GM18511 (cell line): Measurements from ENCODE around the gene DOCK7.
"Not testable (repeated sequence)": the region's sequence is repeated elsewhere in the genome, so short reads cannot be mapped to it uniquely, and the experiment has no call there.

Experiments used
- ATAC-seq: cut with Tn5 transposase; IDR thresholded peaks from one replicate; pipeline ENCODE4 v1.9.1; 2021; ENCODE audit warnings: mild to moderate bottlenecking, moderate library complexity; ENCODE audit not compliant: unreplicated experiment

The DOCK7 gene

GRCh38 chr1:62687903-62688686, at the start of gene DOCK7:
Gene DOCK7, minus strand, starts transcription at chr1:62688386. Its CDS starts 122 bp downstream, at chr1:62688264.
- ATAC-seq: peak; percentile 77

- no peak for ATAC-seq
Measured at GRCh38 chr1:62735491-62736171, 47.4 kb upstream of the DOCK7 start.

- ATAC-seq: no peak
Measured at GRCh38 chr1:62732331-62732730, 44.1 kb upstream of the DOCK7 start.

GRCh38 chr1:62728963-62729362, 40.8 kb upstream of the DOCK7 start:
- ATAC-seq: no peak

GRCh38 chr1:62727656-62728407, 39.6 kb upstream of the DOCK7 start:
- no peak for ATAC-seq

GRCh38 chr1:62726011-62726442, 37.8 kb upstream of the DOCK7 start:
- no peak for ATAC-seq

GRCh38 chr1:62725255-62725654, 37.1 kb upstream of the DOCK7 start:
- ATAC-seq: no peak

GRCh38 chr1:62724430-62724829, 36.2 kb upstream of the DOCK7 start:
- ATAC-seq: no peak

GRCh38 chr1:62723883-62724282, 35.7 kb upstream of the DOCK7 start:
- no peak for ATAC-seq

- peak; percentile 90 for ATAC-seq
Measured at GRCh38 chr1:62722796-62723195, 34.6 kb upstream of the DOCK7 start.

GRCh38 chr1:62720946-62721554, 32.9 kb upstream of the DOCK7 start:
- no peak for ATAC-seq

GRCh38 chr1:62718400-62718799, 30.2 kb upstream of the DOCK7 start:
- ATAC-seq: not testable (repeated sequence)

- ATAC-seq: no peak
Measured at GRCh38 chr1:62717483-62717882, 29.3 kb upstream of the DOCK7 start.

GRCh38 chr1:62716397-62716796, 28.2 kb upstream of the DOCK7 start:
- no peak for ATAC-seq

- no peak for ATAC-seq
Measured at GRCh38 chr1:62712336-62713243, 24.4 kb upstream of the DOCK7 start.

GRCh38 chr1:62707744-62708120, 19.5 kb upstream of the DOCK7 start:
- no peak for ATAC-seq

- no peak for ATAC-seq
Measured at GRCh38 chr1:62706985-62707743, 19.0 kb upstream of the DOCK7 start.

- not testable (repeated sequence) for ATAC-seq
Measured at GRCh38 chr1:62698161-62698560, 10.0 kb upstream of the DOCK7 start.

- not testable (repeated sequence) for ATAC-seq
Measured at GRCh38 chr1:62694479-62694878, 6.3 kb upstream of the DOCK7 start.
